Right renal cortex interstitium (tissue), 3 donors: Measurements from ENCODE around the gene LRRC10B. TPM values are rescaled to one million over a fixed set of nuclear protein-coding genes. Genes with fewer than 3 reads are reported as not detected.

ENCODE experiments used
- DNase-seq, 3 donors: peaks; one replicate each; pipeline ENCODE4 v3.0.0-alpha.2; 2013; ENCODE audit warnings: low read depth in 3 of 3, low spot score in 2 of 3
- polyA plus RNA-seq, 3 donors: library from polyadenylated mRNA; unstranded; fragments of 120-200 nt; gene quantifications; one replicate each; pipeline ENCODE4 v1.2.1, GENCODE V29; 2013; ENCODE audit not compliant: insufficient read length in 3 of 3

LRRC10B gene
- polyA plus RNA-seq, 3 donors = 0.72 to 1.1 (median 0.95) TPM

DNA sequence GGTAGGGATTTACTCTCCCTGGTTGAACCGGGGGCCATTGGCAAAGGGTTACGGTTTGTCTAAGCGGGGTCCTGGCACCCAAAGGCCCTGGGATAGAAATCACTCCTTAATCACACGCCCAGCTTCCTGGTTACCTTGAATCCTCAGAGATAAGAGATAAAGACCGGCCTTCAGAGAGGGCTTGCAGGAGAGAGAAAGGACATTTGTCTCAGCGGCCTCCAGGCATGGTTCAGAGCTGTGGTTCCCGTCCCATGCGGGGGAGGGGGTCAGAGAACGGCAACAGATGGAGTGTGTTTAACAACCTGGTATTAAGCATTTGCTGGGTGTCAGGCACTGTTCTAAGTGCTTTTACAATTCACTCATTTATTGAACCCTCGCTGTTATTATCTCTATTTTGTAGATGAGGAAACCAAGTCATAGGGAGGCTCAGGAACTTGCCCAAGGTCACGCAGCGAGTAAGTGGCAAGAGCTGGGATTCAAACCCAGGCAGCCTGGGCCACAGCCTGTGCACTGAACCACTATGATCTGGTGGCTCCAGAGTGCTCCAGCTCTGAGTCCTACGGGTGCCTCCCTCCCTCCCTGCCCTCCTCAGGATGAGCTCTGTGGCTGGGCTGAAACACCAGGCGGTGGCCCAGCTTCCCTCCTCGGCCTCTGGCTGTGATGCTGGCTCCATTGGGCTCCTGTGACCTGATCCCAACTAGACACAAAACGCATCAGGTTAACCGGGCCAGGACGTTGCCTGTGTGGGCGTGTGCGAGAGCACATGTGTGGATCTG is 18.6 kb downstream of the LRRC10B start:
- DNase-seq = no peak

GRCh38 chr11:61528114-61528513 is 19.6 kb downstream of the LRRC10B start:
- no peak for DNase-seq

DNA sequence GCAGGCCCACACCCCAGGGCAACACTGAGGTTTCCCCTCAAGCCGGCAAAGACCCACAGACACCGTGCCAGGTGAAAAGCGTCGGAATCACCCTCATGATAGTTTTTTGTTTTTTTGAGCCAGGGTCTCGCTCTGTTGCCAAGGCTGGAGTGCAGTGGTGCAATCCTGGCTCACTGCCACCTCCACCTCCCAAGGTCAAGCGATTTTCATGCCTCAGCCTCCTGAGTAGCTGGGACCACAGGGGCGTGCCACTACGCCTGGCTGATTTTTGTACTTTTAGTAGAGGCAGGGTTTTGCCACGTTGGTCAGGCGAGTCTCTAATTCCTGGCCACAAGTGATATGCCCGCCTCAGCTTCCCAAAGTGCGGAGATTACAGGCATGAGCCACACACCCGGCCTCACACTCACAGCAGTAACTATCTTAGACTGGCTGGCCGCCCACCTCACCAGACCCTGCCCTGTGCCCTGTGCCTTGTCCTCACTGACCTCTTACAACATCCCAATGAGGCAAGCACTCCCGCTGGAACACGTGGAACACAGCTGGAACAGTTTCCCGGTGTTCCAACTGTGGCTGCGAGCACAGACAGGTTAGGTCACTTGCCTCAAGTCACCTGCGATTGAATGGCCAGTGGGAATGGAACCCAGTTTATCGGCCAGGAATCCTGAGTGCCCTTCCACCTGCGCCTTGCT is 21.1 kb downstream of the LRRC10B start:
- no peak for DNase-seq

GRCh38 chr11:61531044-61531443 is 22.5 kb downstream of the LRRC10B start:
- no peak for DNase-seq

DNA sequence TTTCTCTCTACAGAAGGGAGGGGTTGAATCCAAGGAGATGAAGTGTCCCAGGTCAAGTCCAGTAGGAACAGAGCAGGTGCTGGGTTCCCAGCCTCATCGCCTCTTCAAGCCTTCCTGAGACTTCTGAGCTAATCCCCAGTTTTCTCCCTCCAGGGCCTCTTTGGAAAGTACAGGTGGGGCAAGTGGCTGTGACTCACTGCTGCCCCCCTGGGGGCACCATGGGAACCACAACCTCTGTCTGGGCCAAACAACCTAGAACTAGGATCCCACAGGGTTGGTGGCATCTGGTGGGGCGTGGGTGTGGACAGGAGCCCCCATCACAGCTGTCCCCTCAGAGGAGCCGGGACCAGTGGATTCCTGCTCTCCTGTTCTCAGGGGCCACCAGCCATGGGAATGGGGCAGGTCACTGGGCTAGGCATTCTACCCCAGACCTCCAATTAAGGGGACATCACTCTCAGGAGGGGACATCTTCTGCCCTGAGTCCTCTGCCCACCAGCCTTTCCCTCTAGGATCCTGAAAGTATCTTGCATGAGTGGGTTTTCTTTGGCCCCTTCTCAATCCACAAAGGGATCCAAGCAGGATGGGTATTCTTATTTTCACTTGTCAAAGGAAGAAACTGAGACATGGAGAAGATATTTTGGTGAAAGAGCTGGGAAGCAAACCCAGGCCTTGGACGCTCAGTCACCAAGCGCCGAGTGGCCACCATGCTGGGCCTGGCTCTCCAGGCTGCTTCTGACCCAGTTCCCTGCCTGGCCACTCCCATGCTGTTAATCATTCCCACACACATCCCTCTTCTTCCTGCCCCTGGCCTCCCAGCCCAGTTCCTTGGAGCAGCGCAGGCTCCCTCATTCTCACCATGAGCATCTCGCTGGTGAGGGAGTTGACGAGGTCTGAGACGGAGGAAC is 23.8 kb downstream of the LRRC10B start:
- DNase-seq = no peak

- DNase-seq = no peak
Measured at GRCh38 chr11:61533039-61533375, 24.5 kb downstream of the LRRC10B start.

DNA sequence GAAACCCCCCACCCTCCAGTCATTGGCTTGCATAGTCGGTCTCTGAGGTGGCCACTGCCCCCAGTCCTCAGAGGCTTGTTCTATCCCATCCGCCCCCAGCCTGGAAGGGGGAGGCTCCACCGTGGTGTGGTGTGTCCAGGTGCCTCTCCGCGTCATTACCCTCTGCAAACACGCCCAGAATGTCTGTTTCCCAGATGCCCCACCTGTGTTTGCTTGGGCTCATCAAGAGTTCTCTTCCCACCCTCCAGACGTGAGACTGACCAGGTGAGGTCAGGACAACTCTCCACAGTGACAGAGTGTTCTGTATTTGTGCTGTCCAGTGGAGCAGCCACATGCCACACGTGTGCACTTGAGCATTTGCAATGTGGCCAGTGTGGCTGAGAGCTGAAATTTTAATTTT is 24.9 kb downstream of the LRRC10B start:
- no peak for DNase-seq

DNA sequence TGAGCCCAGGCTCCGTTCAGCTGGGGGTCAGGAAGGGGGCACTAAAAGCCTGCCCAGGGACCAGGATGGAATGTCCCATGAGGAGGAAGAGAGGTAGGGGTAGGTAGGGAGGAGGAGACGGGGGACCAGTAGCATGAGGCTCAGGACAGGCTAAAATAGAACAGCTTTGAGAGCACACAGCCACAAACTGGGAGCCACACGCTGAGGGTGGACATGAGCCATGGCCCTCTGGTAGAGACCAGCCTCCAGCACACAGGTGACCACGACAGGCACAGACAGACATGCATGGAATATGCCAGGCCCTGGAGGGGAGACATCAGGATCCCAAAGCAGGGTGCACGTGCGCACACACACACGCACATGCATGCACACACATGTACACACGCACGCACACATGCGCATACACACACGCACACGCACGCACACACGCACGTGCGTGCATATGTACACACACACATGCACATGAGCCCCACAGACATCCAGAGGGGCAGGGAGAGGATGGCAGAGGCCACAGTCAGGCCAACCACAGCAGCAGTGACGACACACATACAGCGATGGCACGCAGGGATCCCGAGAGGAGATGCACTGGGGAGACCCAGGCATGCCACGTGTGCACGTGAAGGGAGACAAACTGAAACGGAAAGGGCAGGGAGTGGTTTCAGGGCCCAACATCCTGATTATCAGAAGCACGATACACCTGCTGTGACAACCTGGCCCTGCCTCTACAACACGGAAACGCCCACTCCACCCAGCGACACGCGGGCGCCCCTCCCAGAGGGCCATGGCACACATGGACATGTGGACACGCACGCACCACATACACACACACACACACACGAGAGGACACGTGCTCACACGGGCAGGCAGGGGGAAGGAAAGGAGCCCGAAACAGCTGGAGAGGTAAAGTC is 25.7 kb downstream of the LRRC10B start:
- no peak for DNase-seq

- DNase-seq = no peak
Measured at GRCh38 chr11:61534933-61535839, 26.6 kb downstream of the LRRC10B start.

DNA sequence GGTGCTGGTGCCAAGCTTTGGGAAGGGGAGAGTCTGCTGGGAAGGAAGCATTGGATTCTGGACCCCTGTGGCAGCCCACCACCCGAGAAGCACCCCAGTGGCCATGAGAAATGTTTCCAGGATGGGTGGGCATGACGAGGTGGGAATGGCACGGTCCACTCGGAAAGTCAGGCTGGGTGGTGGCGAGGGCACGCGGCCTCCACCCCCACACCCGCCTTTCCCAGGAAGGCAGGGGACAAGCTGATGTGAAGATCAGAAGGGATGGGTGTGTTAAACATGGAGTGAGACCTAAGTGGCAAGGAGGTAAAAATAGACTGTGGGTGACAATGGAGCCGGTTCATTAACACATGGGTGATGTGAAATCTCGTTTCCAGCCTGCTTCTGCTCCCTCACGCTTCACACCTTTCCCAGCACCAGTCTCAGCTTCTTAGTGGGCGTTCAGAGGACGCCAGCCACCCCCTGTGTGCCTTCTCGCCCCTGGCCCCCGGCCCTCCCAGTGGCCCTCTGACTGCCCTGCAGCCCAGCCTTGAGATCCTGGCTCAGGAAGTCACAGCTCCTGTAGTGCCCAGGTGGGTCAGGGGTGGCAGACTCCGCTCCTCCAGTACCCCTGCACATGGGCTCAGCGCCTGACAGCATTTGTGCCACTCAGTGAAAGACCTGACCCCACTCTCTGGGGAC is 27.6 kb downstream of the LRRC10B start:
- no peak for DNase-seq

DNA sequence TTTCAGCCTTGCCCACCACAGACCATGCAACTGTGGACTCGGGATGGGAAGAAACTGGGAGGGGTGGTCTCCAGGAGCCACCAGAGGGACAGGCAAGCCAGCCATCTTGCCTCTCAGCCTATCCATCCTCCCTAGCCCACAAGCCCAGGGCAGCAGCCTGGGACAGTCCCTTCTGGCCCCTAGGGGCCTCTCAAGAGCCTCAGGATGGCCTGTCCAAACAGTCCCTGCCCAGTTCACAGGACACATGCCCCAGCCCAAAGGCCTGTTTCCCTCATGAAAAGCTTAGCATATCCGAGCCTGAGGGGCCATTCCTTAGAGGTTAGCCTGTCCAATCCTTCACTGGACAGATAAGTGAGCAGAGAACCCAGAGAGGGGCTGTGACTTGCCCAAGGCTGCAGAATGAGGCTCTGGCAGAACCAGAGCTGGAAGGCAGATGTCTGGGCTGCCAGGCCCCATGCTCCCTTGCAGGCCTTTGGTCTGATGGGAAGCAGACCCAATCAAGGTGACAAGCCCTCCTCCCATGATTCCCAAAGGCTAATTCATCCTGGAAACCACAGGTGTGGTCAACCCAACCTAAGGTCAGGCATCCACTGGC is 28.2 kb downstream of the LRRC10B start:
- DNase-seq = no peak

DNA sequence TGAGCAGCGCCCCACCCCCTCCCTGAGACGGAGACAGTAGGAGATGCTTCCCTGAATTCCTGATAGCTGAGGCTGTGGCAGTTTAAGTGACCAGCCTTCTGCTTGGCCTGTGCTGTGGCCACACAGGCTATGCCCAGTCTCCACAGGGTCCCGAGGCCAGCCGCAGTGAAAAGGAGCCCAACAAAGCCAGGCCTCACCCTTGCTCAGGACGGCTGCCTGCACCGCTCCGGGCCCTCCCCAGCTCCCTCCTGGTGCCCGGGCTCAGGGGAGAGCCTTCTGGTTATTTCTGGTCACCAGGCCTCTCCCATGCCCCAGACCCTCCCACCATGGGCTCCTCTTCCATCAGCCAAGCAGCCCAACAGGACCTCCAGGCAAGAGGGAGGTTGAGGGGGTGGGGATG is 28.8 kb downstream of the LRRC10B start:
- no peak for DNase-seq

DNA sequence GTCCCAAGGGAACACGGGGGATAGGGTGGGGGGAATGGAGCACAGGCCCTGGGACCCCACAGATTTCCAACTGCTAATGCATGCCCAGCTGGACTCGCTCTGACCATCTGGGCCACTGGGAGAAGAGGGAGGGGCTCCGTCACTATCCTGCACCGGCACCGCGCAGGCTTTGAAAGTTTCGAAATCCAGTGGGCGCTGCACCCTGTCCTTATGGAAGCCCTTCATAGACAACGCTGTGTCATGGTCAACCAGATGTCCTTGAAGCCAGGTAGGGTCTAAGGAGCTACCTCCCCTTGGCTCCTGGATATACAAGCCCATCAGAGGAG is 30.1 kb downstream of the LRRC10B start:
- no peak for DNase-seq

GRCh38 chr11:61539006-61539405 is 30.5 kb downstream of the LRRC10B start:
- DNase-seq = no peak

DNA sequence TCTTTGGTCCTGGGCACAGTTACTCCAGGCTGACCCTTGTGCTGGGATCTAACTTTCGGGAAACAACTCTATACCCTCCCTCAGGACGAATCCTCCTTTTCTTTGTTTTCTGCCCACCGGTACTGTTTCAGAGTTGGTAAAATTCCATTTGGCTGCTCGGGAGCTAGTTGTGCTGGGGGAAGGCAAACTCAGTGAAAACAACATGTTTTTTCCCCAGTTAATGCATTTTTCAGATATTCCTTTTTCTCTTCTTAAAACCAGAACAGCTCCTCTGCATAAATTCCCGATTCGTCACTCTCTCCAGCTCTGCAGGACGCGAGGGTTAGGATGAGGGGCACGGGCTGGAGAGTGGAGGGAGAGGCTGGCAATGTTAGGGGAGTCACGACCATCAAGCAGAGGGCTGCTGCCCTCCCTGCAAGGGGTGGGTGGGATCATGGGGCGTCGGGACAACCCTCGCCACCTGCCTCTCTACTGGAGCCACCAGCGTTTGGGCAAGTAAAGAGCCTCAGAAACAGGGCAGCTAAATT is 31.3 kb downstream of the LRRC10B start:
- no peak for DNase-seq

DNA sequence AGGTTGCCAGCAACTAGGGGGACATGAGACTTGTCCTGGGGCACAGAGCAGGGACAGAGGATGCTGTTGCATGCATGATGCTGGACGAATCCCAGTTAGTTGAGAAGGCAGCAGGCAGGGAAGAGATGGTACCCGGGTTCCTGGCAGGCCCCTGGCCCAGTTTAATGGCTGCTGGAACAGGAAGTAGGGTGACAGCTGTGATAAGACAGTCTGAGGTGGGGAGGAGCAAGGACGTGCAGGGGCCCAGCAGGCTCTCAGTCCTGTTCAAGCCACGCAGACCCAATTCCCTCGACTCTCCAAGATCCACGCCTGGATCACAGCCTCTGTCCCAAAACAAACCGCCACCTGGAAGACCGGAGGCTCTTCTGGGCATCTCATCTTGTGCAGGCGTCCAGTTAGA is 32.0 kb downstream of the LRRC10B start:
- DNase-seq = no peak

- DNase-seq = no peak
Measured at GRCh38 chr11:61541598-61541997, 33.0 kb downstream of the LRRC10B start.

- no peak for DNase-seq
Measured at GRCh38 chr11:61542024-61542461, 33.5 kb downstream of the LRRC10B start.
